HG03135 (cell line): ENCODE results near the gene CFAP410.

Experiments used
- ATAC-seq: cut with Tn5 transposase; IDR thresholded peaks from one replicate; pipeline ENCODE4 v1.9.1; 2021; ENCODE audit warnings: mild to moderate bottlenecking, moderate library complexity; ENCODE audit not compliant: unreplicated experiment

Gene CFAP410

DNA sequence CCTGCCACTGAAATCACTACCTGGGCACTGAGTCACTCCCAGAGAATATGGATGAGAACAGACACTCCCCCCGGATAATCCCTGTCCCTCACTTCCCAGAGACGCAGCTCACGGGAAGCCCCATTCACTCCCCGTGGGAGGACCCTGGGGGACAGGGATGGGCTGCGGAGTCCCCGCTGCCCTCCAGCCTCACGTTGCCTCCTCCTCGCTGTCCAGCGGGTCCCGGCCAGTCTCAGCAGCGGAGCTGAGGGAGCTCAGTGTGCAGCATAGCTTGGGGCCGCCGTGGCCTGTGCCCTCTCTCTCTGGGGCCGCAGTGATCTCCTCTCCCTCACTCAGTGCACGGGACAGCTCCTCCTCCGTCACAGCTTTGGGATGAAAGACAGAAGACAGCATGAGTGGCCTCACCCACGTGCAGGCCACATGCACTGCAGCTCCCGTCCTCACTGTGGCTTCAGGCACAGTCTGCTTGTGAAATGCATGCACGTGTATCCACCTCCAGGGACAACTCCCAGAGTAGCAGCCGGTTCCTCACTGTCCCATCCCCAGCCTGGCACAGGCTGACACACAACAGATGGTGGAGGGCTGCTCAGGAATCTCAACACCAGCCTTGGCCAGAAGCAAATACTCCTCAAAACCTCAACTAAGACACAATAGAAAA lies 7.4 kb downstream of the CFAP410 start:
- ATAC-seq, result no peak

DNA sequence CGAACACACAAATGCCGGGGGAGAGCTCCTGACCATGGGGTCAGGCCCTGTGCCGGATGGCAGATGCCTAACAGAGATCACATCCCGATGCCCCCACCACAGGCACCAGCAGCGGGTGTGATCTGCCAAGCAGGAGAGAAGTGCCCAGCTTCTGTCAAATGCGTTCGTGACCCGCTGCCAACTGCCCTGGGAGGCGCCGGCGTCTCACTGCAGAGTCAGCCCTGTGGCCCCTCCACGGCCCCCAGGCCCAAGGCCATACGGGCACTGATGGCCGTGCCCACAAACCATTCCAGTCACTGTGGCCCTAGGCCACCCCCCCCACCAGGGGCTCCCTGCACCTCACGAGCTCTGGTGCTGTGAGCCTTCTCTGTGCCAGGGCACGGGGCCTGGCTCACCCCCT lies 8.0 kb downstream of the CFAP410 start:
- ATAC-seq, result no peak

DNA sequence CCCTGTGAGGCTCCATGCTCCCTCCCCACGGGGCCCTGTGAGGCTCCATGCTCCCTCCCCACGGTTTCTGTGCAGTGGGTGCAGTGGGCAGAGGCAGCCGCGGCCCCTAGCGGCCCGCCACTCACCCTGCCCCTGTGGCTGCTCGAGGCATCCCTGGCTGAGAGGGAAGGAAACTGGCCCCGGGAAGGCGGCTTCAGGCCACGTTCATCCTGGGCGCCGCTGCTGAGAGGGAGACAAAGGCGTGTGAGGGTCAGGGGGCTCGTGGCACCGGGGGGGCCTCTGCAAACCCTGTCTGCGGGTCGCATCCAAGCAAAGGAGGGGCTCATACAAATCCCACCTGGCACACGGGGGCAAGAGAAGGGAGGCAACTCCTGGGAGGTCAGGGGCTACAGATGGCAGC lies 8.5 kb downstream of the CFAP410 start:
- no peak for ATAC-seq

DNA sequence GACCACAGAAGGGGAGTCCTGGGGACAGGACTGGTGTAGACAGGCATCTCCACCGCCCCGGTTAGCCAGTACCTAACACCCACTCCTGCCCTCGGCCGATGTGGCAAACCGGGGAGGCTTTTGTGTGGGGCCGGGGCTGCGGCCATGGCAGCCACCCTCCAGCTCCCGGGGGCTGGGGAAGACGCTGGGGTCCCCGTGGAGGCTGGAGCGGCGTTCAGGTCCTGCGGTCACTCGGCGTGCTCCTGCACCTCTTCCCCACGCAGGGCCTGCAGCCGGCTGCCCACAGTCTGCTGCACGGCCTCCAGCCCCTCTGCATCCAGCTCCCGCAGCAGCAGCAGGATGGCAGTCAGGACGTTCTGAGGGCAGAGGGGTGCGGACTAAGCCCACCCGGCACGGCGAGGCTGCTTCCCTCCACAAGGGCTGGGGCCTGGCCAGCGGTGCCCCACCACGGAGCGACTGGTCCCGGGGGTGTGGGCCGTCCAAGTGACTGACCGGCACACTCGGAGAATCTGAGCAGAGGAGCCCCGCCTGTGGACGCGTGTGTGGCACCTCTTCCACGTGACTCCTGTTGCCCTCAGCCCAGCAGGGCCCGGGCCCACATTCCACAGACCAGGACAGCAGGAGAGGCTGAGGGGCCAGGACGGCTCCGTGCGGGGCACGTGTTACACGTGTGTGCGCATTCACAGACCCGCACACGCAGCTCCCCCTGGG lies 9.1 kb downstream of the CFAP410 start:
- ATAC-seq, result no peak

DNA sequence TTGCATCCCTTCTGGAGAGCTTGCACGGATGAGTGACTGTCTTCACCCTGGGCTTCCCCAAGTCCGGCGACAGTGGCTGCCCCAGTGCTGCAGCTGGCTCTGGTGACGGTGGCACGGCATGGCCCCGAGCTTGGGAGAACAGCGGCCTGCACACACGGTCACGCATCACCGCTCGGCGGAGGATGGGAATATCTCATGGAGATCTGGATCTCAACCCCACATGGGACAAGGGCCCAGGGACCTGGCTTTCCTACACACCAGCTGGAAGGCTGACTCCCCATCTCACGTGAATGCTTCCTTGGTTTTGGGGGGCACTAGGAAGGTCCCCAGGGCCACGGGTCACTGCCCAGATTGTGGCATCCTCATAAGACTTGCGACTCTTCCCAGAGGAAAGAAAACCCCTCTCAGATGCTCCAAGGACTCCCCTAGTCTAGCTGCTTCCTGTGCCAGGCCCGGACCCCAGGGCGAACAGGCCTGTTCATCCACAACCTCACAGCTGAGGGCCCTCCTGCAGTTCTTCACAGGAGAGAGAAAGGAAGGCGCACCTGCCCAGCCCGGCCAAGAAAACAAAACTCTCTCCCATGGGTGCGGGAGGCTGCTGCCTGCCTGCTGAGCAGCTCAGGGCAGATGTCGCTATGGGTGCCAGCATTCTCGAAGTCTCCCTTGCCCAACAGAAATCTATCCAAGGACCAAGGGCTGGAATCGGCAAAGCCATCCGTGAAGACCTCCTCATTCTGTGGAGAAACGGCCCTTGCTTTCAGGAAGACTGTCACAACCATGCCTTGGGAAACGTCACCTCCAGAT lies 9.9 kb downstream of the CFAP410 start:
- ATAC-seq, result no peak

DNA sequence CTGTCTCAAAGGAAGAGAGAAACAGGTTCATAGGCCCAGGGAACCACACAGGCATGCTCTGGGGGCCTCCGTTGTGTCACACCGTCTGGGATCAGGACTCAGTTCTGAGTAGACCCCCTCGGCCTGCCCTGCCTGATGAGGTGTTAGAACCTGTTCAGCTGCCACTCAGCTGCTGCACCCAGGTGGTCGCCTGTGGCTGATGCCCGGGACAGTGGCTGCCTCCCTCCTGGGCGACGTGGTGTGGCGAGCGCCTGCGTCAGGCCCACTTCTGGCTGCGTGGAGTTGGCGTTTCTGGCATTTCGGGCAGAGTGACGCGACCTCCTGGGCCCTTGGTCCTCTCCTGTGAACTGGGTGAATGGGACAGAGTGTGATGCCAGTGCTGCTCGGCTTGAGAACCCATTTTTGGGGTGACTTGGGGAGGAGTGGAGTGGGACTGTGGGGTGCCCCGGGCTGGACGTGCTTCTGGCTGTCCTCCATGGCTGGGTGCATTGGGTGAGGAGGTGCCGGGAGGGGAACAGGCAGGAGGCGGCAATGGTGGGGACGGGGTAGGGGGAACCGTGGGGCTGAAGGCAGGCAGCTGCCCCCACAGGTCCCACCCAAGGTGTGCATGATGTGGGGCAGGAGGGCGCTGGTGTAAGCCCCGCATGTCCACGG lies 10.8 kb downstream of the CFAP410 start:
- ATAC-seq, result no peak

DNA sequence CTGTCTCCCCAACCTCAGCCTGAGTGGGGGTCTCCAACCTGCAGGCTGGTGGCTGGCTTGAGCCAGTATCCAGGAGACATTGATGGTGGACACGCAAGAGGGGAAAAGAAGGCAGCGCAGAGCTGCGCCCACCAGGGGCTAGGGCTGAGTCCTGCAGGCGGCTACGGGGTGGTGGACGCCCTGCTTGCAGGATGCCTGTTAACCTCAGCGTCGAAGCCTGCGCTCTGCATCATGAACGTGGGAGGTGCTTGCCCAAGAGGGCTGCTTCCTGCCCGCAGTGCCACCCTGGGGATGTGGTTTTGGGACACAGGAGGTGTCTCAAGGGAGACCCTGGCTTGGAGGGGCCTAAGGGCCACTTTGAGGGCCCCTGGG lies 11.6 kb downstream of the CFAP410 start:
- no peak for ATAC-seq

DNA sequence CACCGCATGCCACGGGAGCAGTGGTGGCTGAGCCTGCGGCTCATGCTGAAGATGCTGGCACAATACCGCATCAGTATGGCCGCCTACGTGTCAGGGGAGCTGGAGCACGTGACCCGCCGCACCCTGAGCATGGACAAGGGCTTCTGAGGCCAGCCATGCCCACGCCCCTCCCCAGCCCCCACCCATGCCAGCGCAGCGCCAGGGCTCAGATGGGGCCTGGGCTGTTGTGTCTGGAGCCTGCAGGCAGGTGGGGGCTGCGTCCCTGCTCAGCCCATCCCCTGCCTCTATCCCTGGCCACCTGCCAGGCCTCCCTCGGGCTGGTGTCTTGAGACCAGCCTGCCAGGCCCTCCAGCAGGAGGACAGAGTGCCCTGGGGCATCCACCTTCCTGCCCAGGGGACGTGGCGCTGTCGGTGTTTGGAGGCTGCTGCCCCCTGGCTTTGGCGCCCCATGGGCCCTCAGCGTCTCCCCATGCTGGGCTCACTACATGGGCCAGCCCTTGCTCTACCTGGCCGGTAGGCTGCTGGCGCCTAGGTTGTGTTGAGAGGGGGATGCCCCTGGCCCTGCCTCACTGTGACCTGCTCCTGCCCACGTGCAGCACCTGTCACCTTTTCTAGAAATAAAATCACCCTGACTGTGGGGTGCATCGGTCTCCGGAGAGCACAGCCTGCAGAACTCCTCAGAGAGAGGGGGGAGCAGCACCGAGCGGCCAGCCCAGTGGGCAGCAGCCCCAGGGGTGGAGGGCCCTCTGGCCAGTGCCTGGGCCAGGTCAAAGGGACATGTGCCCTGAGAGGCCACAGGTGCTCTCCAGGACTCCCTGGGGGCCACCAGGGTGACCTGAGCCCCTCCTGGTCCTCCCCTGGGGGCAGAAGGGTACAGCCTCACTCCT lies 12.2 kb downstream of the CFAP410 start:
- no peak for ATAC-seq

DNA sequence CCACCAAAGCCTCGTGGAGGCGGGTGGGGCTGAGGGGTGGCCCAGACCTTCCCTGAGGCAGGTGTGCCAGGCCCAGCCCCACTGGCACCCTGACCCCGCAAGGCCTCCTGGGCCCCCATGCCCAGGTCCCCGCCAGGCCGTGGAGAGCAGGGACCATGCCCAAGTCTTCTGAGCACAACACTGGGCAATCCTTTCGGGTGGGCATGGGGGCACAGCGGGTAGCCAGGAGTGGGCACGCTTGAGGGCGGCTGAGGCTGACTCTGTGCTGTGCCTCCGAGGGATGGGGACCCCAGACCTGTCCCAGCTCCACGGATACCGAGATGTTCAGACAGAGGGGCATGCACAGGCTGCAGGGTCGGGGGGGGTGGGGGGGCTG lies 12.9 kb downstream of the CFAP410 start:
- no peak for ATAC-seq

DNA sequence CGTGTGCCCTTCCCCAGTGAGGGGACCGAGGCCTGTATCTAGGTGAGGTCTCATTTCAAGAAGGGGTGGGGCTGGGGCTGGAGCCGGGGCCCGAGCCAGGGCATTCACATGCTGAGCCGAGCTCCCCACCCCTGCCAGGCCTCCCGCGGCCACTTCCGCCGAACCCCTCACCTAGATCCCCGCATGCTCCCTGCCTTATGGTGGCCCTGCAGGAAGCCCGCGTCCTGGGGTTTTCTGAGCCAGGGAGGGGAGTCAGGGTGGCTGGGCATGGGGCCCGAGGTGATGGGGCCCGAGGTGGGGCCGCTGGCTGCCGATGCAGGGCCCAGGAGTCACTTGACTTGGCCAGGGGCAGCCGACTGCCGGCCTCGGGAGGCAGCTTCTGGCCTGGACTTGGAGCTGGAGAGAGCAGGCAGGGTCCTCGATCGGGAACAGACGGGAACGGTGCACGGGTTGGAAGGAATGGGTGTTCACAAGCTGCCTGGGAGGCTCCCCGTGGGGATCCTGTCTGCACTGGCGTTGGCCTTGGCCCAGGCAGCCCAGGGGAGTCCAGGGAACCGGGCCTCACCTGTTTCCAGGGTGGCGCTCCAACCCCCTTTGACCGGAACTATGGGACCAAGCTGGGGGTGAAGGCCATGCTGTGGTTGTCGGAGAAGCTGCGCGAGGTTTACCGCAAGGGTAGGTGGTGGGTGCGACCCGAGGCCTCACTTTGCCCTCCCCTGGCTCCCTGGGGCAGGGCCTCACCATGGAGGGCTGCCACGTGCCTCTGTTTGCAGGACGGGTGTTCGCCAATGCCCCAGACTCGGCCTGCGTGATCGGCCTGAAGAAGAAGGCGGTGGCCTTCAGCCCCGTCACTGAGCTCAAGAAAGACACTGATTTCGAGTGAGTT lies 13.6 kb downstream of the CFAP410 start:
- ATAC-seq, result no peak

DNA sequence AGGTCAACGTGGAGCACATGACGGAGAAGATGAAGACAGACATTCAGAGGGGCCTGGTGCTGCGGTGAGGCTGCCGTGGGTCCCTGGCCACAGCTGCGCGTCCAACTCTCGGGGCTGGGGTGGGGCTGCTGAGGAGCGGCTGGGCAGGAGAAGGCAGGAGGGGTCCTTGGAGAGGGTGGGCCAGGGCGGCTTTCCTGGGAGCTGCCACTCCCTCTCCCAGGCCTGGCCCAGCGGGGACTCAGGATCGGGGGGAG lies 14.4 kb downstream of the CFAP410 start:
- no peak for ATAC-seq

DNA sequence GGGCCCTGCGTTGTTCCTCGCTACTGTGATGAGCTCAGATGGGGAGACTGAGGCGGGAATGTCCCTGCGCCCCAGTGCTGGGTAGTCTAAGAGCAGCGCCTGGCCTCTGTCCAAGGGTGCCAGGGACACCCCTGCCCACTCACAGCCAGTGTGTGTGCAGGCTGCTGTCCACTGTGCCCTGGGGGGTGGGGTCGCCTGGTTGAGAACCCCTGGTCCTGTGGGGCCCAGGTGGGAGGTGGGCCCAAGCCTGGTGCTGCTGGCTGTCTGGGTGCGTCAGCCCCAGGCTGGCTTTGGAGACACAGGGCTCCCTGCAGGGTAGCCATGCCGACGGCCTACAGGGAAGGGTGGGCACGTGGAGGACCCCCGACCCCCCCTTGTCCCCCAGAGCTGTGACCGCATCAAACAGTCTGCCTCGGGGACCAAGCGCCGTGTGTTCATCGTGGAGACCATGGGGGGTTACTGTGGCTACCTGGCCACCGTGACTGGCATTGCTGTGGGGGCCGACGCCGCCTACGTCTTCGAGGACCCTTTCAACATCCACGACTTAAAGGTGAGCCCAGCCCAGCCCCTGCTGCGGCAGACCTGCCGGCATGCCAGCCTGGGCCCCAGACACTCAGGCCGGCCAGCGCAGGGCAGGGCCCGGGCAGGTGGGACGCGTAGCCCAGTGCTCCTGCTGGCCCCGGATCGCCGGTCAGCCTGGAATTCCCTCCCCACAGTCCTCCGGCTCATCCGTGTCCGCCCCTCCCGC lies 14.9 kb downstream of the CFAP410 start:
- ATAC-seq, result no peak

DNA sequence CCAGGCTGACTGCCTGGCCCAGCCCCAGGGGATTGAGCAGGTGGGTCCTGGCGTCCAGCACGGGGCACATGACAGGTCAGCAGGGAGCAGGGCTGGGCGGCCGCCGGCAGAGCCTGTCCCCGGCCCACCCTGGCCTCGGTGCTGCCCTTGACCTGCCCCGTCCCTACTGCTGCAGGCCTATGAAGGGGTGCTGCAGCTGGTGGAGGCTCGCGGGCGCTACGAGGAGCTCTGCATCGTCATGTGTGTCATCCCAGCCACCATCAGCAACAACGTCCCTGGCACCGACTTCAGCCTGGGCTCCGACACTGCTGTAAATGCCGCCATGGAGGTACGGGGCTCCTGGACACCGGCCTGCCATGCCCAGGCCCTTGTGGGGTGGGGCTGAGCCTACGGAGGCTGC lies 15.6 kb downstream of the CFAP410 start:
- ATAC-seq, result no peak

DNA sequence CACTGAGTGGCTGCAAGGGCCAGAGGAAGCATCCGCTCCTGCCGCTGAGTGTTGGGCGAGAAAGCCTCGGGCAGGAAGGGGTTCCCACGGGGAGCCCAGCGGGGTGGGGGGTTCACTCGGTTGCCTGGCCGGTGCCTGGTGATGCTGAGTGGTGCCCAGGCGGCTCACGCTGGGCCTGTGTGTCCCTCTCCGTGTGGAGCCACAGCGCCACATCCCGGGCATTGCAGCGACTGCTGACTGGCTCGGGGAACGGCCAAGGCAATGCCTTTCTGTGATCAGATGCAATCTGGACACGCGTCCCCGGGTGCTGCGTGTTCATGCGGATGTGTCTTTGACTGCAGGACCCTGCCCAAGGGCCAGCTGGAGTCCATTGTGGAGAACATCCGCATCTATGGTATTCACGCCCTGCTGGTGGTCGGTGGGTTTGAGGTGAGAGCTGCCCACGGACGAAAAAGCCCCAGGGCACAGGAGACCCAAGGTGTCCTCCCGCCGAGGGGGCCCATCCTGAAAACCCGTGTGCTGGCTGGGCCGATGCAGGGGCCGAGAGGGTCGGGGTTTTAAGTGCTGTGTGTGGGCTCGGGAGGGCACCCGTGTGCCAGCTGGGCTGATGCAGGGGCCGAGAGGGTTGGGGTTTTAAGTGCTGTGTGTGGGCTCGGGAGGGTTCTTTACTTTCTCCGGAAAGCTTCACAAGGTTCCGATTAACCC lies 16.4 kb downstream of the CFAP410 start:
- ATAC-seq, result no peak

DNA sequence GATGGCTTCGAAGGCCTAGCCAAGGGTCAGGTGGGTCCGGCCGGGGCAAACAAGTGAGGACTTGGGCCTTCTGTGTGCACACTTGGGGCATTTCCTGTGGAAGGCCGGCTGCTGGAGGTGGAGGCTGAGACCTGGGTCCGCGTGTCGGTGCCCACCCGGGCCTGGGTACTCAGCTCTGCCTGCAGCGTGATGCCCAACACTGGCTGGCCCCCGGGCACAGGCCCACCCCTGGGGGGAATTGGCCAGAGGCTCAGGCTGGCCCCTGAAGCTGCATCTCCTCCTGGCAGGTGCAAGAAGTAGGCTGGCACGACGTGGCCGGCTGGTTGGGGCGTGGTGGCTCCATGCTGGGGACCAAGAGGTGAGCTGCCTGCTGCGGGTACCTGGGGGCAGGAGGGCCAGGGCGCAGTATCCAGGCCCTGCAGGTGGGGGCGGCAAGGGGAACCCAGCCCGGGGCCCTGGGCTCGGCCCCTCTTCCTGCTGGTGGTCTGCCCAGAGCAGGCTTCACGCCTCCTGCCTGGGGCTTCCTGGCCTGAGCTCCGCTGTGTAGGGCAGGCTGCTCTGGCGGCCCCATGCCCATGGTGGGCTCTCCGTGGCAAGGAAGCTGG lies 17.2 kb downstream of the CFAP410 start:
- no peak for ATAC-seq

DNA sequence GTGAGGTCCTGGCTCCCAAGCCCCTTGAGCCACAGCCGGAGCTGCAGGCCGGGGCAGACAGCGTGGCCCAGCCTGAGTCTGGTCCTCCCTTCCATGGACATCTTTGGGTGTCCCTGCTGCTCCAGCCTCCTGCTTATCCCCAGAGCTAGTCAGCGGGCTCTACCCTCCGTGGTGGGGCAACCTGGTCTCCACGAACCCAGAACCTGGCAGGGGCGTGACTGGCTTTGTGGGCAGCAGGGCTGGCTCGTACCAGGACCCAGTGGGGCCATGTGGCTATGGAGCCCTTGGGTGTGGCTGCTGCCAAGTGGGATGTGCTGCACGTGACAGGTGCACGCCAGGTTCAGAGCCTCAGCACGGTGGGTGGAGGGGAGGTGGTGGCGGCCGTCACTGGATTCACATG lies 18.3 kb downstream of the CFAP410 start:
- ATAC-seq, result no peak

DNA sequence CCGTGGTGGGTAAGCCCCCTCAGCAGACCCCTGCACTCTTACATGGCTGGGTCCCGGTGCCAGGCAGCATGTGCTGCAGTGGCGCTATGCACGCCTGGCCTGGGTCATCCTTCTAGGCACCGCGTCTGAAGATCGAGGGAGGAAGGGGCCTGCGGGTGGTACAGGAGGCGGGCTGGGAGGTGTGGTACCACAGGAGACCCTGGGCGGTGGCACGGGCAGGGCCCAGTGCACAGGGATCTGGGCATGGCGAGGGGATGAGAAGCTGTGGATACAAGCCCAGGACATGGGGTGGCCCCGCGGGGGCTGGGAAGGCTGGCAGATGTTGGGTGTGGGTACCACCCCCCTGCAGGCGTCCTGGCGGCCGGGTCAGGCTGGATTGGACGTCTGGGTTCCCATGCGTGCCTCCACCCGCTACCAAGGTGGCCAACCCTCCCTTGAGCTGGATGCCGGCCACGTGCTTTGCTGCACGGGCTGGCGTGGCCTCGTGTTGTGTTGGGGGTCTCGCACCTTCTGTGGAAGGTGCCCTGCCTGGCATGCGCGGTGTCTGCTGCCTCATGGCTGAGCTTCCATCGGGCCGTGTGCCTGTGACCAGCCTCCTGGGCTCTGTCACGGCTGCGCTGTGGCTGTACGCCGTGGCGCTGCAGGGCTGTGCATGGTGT lies 19.7 kb downstream of the CFAP410 start:
- ATAC-seq, result no peak
